GM19463 (cell line): ENCODE data around the gene ECPAS.
"Not testable (repeated sequence)": the region's sequence is repeated elsewhere in the genome, so short reads cannot be mapped to it uniquely, and the experiment has no call there.

Experiments
- ATAC-seq: cut with Tn5 transposase; IDR thresholded peaks from one replicate; pipeline ENCODE4 v1.9.1; 2021; ENCODE audit warnings: mild to moderate bottlenecking, moderate library complexity; ENCODE audit not compliant: unreplicated experiment

ECPAS gene

GRCh38 chr9:111429175-111429574 lies 55.0 kb downstream of the ECPAS start:
- ATAC-seq = no peak

- ATAC-seq = no peak
These were observed 57.0 kb downstream of the ECPAS start for GRCh38 chr9:111427186-111427585.

GRCh38 chr9:111423389-111423788 lies 60.8 kb downstream of the ECPAS start:
- no peak for ATAC-seq

GRCh38 chr9:111414406-111414805 lies 69.8 kb downstream of the ECPAS start:
- no peak for ATAC-seq

- ATAC-seq = no peak
These were observed 70.2 kb downstream of the ECPAS start for GRCh38 chr9:111413996-111414395.

GRCh38 chr9:111412280-111412679 lies 71.9 kb downstream of the ECPAS start:
- no peak for ATAC-seq

- ATAC-seq = no peak
These were observed 72.9 kb downstream of the ECPAS start for GRCh38 chr9:111411266-111411665.

- ATAC-seq = no peak
These were observed 76.4 kb downstream of the ECPAS start for GRCh38 chr9:111407813-111408212.

GRCh38 chr9:111405701-111406100 lies 78.5 kb downstream of the ECPAS start:
- ATAC-seq = no peak

GRCh38 chr9:111401486-111401885 lies 82.7 kb downstream of the ECPAS start:
- not testable (repeated sequence) for ATAC-seq

- no peak for ATAC-seq
These were observed 83.7 kb downstream of the ECPAS start for GRCh38 chr9:111400564-111400898.

- ATAC-seq = no peak
These were observed 84.2 kb downstream of the ECPAS start for GRCh38 chr9:111399772-111400563.

- ATAC-seq = no peak
These were observed 84.9 kb downstream of the ECPAS start for GRCh38 chr9:111399211-111399739.

GRCh38 chr9:111393971-111394370 lies 90.2 kb downstream of the ECPAS start:
- no peak for ATAC-seq

GRCh38 chr9:111389406-111389805 lies 94.8 kb downstream of the ECPAS start:
- ATAC-seq = no peak

GRCh38 chr9:111386386-111386785 lies 97.8 kb downstream of the ECPAS start:
- ATAC-seq = no peak

- ATAC-seq = no peak
These were observed 103.2 kb downstream of the ECPAS start for GRCh38 chr9:111381006-111381405.

- ATAC-seq = no peak
These were observed 108.2 kb downstream of the ECPAS start for GRCh38 chr9:111375817-111376564.

- ATAC-seq = no peak
These were observed 109.1 kb downstream of the ECPAS start for GRCh38 chr9:111375062-111375461.

GRCh38 chr9:111372297-111372696 lies 111.9 kb downstream of the ECPAS start:
- no peak for ATAC-seq

GRCh38 chr9:111366978-111367377 lies 117.2 kb downstream of the ECPAS start:
- ATAC-seq = no peak

GRCh38 chr9:111362526-111362925 lies 121.7 kb downstream of the ECPAS start:
- no peak for ATAC-seq
